SIG-M5 (cell line): Measurements from ENCODE around the gene NPDC1.
A peak's percentile ranks its signal among the peaks of the same experiment; 100 is the strongest.
"Not testable (repeated sequence)": the region's sequence is repeated elsewhere in the genome, so short reads cannot be mapped to it uniquely, and the experiment has no call there.

ENCODE experiments used
- DNase-seq: peaks from one replicate; lab custom pipeline; 2025; lab: John Stamatoyannopoulos, UW

NPDC1 gene

DNA sequence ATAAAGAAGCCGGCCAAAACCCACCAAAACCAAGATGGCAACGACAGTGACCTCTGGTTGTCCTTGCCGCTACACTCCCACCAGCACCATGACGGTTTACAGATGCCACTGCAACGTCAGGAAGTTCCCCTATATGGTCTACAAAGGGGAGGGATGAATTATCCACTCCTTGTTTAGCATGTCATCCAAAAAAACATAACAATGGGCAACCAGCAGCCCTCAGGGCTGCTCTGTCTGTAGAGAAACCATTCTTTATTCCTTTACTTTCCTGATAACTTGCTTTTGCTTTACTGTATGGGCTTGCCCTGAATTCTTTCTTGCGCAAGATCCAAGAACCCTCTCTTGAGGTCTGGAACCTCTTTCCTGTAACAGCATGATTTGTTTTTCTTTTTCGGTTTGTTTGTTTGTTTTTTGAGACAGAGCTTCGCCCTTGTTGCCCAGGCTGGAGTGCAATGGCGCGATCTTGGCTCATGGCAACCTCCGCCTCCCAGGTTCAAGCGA, 29.3 kb upstream of the NPDC1 start:
- DNase-seq, result no peak

DNA sequence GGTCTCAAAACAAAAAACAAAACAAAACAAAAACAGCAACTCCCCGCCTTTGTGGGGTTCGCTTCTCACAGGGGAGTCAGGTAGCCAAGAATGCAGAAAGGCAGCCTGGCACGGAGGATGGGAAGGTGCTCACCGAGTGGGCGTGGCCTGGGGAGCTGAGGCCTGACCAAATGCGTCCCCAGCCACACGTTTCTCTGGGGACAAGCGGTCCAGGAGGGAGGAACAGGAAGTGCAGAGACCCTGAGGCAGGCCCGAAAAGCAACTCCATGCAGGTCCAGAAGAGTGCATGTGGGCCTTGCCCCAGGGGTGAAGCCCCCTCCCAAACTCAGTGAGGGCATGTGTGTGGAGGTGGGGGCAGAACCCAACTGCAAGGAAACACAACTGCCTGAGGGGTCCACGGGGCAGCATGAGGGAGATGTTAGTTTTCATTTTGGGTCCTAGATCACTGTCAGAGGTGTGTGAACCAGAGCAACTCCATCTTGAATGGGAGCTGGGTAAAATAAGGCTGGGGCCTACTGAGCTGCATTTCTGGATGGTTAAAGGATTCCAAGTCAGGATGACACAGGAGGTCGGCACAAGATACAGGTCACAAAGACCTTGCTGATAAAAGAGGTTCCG, 28.8 kb upstream of the NPDC1 start:
- no peak for DNase-seq

DNA sequence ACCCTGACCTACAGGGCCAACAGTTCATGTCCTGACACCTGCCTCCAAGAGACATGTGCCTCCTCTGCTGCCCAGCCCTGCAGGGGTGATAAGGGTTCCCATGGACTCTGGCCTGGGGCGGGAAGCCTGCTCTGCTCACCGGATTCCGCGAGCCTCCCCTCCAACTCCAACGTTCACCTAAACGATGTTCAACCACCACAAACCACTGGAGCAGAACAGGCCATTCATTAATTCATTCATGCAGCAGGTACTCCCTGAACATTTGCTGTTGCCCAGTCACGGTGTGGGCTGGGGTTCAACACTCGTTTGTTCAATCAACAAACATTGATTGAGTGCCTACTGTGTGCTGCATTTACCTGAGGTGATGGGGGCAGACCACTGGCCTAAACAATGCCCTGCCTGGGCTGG, 28.0 kb upstream of the NPDC1 start:
- no peak for DNase-seq

DNA sequence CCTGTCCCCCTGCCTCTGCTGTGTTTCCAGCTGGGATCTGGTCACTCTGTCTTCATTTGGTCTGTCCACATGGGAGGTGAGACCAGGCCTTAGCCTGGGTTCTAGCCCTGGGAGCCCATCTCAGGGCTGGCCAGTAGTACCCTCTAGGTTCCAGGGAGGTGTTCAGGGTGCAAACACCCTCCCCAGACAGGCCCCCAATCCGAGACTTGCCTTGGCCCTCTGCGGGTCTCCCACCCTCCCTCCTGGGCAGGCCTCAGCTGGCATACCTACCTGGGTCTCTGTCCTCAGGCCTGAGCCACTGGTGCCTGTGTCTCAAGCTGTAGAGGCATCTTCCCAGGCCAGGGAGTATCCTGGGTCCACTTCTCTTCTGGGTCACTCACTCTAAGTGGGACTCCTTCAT, 25.3 kb upstream of the NPDC1 start:
- no peak for DNase-seq

DNA sequence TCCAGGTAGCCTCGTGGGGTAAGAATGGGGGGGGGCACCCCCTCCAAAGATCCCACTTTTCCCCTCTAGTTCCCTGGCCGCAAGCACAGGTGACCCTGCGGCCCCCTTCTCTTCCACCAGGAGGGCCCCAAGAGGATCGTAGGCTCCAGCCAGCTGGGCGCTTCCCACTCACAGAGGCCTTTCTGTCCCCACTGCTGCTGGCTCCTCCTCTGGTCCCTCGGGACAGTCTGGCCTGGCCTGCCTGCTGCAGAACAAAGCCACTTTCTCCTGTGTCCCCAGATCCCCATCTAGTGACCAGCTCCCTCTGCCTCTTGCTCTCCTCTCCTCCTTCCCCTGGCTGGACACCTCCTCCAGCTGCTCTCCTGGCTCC, 24.9 kb upstream of the NPDC1 start:
- no peak for DNase-seq

DNA sequence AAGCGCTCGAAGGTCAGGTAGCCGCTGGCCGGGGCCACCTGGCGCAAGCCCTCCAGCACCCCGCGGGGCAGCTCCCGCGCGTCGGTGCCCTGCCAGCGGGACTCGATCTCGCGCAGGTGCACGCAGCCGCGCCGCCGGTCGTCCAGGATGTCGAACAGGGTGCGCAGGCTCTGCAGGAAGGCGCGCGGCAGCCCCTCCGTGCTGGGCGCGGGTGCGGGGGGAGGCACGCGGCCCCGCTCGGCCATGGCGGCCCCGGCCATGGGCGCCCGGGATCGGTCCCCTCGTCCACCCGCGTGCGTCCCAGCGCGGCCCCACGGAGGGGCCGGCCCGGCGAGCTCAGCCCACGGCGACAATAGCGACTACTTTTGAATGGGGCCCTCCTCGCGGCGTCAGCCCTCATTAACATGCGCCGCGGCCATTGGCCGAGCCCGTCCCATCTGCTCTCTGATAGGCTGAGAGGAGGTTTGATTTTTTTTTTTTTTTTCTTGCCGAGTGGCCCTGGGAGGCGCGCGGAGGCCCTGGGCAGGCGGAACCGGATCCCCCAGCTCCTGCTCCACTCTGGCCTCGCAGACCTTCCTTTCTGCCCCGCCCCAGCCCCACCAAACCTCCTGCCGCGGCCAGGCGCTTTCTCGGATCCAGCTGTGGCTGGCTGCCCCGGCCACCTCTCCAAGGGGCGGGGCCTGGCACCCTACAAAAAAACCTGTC, 24.4 kb upstream of the NPDC1 start, which contains the start of gene SAPCD2:
TSS of gene SAPCD2 (minus strand) at position 357 of the 705 bp plus-strand sequence. CDS start at position 260, 97 bp downstream.
- peak; percentile 48 for DNase-seq

DNA sequence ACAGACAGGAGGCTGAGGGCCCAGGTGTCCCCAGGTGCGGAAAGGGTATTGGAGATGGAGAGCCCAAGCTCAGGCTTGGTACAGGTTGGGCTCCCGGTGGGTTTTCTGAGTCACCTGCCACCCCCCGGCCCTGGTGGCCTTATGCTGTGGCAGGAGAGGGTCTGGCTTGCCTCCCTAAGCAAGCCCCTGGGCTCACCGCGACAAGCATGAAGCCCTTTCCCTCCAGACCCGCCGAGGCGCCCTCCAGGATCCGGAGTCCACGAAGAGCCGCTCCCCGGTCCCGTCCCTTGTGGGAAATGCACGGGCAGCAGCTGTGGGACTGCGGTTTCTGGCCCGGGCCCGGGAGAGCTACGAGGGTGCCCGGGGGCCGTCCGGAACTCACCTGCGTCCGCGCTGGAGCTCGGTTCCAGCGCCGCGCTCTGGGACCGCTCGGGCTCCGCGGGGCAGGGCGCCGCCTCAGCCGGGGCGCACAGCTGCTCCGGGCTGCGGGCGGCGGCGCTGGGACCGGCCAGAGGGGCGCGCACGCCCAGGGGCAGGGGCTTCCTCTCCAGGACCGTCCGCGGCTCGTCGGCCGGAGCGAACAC, 23.6 kb upstream of the NPDC1 start:
- DNase-seq, result no peak

DNA sequence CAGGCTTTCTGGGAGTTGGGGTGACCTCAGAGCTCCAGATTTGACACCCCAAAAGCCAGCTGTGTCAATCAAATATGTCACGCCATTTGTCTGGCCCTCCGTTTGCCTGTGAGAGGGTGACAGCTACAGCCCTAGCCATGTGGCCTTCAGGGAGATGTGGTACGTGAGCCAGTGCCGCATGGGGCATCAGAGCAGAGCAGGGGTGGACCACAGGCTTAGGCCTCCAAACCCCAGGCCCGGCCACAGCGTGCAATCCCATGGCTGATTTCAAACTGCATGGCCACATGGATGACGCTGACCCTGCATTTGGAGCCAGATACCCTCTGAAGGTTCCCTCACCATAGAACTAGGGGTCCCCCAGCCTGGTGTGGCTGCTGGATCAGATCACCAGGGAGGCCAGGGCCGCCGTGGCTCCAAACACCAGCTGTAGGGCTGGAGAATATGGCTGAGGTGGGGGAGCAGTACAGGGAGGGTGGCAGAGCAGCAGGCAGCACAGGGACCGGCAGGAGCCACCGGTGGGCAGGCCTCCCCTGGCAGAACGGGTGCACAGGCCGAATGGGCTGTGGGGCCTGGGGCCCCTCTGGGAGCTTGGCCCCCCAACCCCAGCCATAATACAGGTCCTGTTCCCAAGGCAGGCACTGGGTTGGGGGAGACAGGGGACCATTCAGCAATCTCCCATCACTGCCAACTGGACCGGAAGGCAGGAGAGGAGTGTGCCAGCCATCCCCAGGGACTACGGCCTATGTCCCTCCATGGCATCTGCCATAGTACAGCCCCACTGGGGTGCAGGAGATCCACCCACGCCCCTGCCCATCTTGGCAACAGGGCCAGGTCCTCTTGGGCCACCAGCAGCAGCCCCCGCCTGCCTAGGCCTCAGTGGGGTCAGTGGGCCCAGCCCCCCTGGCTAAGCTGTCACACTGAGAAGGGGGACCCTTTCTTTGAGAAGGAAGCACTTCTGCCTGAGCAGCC, 22.8 kb upstream of the NPDC1 start:
- DNase-seq, result no peak

DNA sequence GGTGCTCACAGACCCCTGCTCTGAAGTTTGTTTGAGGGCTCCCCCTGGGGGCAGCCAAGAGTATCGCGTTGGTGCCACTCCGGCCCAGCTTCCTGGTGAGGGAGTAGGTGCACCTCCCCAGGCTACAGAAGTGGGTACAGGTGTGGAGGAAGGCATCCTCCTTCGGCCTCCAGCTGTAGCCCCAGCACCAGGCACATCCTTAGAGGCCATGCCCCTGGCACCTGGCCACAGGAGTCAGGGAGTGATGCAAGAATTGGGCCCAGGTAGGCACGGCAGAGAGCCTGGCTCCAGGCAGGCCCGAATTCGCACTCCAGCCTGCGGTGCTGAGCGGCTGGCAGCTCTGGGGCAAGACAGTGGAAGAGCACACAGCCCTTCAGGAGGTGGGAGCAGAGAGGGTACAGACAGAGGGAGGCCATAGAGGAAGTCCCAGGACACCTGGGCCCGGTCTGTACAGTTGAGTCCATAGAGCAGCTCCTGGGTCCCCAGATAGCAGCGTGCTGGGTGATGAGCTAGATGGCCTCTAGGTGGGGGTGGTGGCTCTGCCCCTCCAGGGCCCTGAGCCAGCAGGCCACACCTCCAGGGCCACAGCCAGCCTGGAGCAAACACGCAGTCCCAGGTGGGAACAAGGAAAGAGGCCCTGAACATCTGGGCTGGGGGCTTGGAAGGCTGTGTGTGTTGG, 22.0 kb upstream of the NPDC1 start:
- DNase-seq, result peak; percentile 42

DNA sequence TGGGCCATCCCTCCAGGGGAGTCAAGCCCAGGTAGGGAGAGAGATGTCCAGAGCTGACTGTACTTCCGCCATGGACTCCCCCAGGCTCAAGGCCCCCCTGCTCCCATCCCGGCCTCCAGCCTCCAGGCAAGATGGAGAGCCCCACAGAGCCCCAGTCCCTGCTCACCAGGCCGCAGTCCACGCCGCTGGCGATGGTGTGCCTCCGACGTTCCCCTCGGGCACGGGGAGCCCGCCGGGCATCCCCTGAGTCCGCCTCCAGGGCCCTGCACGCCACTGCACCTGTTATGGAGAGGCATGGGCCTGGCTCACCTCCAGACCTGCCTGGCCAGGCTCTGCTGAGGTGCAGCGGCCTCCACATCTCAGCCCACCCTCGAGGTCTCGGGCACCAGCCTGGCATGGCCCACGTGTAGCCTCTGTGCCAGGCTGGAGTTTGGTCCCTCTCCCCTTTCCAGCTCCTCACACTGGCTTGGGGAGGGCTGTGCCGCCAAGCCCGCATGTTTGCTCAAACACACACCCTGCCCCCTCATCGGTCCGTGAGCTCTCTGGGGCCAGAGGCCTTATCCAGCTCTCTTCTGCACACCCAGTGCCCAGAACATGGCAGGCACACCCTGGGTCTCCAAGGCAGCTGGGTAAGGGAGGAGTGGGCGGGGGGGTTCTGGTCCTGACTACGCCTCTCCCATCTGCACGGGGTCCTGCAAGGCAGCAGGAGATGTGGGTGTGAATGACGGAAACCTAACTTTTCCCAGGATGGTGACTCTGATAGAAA, 20.3 kb upstream of the NPDC1 start:
- DNase-seq, result no peak

DNA sequence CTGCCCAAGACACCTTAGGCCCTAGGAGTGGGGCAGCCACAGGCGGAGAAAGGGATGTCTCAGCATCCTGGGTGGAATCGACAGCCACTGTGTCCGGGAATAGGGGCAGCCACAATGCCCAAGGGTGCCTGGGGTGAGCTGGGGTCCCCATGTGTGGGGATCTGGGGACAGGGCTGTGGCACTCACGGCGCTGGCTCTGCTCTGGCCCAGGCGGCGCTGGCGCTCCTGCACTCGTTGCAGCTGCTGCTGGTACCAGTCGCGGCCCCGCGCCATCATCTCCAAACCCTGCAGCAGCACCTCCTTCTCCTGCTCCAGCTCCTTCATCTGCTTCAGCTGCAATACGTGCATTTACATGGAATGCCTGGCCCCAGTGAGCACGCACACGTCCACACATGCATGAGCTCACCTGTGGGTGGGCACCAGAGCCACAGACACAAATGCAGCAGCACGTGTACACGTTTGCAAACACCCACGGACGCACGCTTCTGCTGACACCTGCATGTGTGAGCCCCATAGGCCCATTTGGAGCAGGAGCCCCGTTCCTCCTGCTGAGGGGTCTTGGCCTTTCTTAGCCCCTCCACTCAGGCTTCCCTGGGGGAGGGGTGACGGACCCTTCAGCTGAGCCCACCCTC, 19.5 kb upstream of the NPDC1 start:
- no peak for DNase-seq

DNA sequence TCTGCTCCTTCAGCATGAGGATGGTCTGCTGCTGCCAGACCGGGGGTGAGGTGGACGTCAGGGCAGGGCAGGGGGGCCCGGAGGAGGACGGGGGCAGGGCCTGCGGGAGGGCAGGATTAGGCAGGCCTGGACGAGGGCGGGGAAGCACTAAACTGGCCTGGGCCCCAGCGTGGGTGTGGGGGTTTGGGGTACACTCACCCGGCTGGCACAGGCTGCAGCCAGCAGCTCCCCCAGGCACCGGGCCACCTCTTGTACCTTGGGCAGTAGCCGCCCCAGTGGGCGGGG, 18.8 kb upstream of the NPDC1 start:
- no peak for DNase-seq

DNA sequence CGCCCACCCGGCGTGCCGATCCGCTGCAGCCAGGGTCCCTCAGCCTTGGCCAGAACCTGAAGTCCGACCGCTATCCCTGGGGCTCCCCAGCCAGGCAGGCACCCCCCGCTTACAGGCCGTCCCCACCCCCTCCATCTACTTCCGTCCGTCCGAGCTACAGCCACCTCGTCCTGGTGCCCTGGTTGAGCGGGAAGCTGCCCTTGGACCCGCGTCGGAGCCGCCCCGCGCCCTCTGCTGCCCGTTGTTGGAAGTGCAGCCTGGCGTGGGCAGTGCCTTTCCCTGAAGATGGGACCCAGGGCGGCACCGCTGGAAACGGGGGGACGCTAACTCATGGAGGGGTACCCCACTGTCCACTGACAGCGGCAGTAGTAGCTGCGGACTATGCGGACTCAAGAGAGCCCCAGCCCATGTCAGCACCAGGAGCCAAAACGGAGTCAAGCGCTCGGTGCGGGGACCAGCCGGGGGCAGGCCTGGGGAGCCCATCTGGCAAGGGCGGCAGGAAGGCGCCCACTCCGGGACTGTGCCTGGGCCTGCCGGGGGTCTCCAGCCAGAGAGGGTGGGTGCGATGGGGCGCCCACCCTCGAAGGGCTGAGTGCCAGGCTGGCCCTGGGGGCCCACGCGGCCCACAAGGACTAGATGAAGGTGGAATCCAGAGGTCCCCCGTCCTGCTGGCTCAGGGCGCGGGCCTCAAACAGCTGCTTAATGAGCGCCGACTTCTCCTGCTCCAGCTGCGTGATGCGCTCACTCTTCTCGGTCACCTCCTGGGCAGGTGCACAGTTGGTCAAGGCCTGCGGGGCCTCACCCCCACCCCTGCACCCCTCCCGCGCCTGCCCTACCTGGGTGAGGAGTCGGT, 18.3 kb upstream of the NPDC1 start:
- no peak for DNase-seq

DNA sequence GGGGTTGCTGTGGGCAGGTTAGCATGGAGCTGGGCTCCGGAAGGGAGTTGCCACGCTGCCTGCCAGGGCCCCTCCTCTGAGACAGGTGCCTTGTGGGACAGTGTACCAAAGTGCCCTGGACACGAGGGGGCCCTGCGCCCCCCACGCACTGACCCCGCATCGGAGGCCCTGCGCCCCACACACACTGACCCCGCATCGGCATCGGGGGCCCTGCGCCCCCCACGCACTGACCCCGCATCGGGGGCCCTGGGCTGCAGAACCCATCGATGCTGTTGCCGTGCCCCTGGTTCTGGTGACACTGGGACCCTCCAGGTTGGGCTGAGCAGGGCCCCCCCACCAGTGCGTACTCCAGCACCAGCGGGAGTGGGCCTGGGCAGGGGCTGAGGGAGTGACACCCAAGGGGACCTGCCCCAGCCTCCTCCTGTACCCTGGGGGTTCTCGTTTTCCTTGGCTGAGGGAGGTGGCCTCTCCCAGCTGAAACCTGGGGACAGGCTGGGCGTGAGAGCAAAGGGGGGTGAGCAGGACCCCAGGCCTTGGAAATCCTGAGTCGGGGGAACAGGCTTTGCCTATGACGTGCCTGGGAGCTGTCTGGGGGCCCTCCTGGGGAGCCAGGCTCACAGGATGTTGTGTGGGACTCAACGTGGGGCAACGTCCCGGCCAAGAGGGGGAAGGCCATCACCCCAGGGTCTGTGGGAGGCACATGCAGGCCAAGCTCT, 17.5 kb upstream of the NPDC1 start:
- no peak for DNase-seq

DNA sequence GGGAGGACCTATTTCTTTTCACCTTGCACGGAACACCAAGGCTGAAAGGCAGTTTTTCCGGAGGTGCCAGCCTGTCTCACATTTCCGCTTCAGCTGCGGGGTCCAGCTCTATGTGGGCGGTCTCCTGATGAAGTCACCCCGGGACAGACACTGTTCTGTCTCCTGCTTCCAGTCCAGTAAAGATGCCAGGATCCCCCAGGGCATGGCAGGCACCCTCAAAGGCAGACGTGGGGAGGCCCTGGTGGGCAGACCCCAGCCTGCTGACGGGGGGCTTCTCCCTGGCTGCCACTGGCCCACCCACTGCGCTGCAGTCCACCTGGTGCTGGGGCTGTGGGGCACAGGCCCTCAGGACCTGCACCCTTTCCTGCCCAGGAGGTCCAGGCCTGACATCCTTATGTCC, 16.8 kb upstream of the NPDC1 start:
- not testable (repeated sequence) for DNase-seq

DNA sequence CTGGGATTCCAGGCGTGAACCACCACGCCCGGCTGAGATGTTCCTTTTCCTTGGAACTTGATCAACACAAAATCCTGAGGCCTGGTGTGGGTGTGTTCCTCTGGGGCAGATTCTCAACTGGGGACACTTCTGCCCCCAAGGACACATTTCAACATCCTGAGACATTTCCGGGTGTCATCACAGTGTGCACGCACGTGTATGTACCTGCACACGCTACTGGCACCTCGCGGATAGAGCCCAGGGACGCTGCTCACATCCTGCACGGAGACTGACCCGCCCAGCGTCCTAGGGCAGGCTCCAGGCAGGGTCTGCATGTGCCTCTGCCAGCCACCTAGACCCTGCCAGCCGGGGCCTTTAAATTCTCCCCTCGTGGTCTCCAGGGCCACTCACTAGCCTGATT, 16.4 kb upstream of the NPDC1 start:
- no peak for DNase-seq

DNA sequence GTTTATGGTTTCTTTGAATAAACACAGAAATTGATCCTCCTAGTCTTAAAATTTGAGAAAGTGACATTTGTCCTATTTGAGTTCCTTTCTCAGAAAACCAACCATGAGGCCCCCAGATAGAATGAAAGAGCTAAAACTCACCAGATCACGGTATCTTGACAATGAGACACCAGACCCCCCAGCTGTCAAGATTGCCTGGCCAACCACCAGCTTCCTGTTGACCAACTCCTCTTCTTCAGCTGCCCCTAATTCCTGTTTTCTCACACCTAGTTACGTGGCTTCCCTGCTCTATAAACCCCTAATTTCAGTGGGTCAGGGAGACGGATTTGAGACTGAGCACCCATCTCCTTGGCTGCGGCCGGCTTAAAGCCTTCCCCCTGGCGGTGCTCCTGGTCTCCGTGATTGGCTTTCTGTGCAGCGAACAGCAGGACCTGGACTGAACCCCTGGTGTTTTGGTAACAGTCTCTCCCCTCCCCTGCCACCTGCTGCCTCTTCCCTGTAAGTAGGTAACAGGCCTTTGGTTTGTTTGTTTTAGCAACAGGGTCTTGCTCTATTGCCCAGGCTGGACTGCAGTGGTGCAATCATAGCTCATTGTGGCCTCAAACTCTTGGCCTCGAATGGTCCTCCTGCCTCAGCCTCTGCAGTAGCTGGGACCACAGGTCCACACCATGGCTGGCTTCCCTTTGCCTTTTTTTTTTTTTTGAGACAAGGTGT, 12.7 kb upstream of the NPDC1 start:
- DNase-seq, result no peak

DNA sequence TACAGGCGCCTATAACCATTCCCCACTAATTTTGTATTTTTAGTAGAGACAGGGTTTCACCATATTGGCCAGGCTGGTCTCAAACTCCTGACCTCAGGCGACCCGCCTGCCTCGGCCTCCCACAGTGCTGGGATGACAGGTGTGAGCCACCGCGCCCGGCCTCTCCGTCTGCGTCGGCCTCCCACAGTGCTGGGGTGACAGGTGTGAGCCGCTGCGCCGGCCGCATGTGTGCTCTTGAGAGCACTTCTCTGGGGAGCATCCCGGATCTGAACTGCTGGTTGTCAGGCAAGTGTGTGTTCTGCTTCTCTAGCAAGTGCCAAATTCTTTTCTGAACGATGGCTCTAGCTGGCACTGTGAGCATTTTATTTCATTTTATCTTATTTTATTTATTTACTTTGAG, 11.6 kb upstream of the NPDC1 start:
- DNase-seq, result no peak
